ENCODE results near the gene ABCD1. TPM values are rescaled to one million over a fixed set of nuclear protein-coding genes. Genes with fewer than 3 reads are reported as not detected.
"Not testable (repeated sequence)": the region's sequence is repeated elsewhere in the genome, so short reads cannot be mapped to it uniquely, and the experiment has no call there.

ABCD1 gene
- total and polyA plus RNA-seq, 10 donors: 5.1 to 28.1 (median 19.6) TPM

GRCh38 chrX:153694687-153695270, 29.9 kb upstream of the ABCD1 start:
- peaks cover 0 to 2% (median 0%) of the 10 kb centered on the region in 6 donors for H3K4me1 ChIP-seq
- 72 to 88% (median 78%) methylated on average over 14 to 23 of the region's 23 CpGs; no CpG with 5 or more reads in 1 of the 5 donors for WGBS, 5 donors
- no peak for DNase-seq
- H3K4me3 ChIP-seq: no peak overlapping the region
- intact Hi-C loops (cut with DNase I; ENCODE audit: low total_unique reads): no loop called here
- no peak overlapping the region for H3K27ac ChIP-seq
- H3K9me3 ChIP-seq: no peaks in the 10 kb centered on the region
- peaks cover 0 to 7% (median 0%) of the 10 kb centered on the region in 7 donors for H3K27me3 ChIP-seq (replicated peaks in 1 of 7)
- TF ChIP-seq POLR2AphosphoS5 (IDR thresholded peaks at IDR 0.05) (no peak), POLR2A (IDR thresholded peaks at IDR 0.05) (no peak)
- TF ChIP-seq, protein P1, sequence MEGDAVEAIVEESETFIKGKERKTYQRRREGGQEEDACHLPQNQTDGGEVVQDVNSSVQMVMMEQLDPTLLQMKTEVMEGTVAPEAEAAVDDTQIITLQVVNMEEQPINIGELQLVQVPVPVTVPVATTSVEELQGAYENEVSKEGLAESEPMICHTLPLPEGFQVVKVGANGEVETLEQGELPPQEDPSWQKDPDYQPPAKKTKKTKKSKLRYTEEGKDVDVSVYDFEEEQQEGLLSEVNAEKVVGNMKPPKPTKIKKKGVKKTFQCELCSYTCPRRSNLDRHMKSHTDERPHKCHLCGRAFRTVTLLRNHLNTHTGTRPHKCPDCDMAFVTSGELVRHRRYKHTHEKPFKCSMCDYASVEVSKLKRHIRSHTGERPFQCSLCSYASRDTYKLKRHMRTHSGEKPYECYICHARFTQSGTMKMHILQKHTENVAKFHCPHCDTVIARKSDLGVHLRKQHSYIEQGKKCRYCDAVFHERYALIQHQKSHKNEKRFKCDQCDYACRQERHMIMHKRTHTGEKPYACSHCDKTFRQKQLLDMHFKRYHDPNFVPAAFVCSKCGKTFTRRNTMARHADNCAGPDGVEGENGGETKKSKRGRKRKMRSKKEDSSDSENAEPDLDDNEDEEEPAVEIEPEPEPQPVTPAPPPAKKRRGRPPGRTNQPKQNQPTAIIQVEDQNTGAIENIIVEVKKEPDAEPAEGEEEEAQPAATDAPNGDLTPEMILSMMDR (IDR thresholded peaks at IDR 0.05 in 8 of 11, conservative IDR thresholded peaks at IDR 0.05 in 3 of 11): no peak
- H3K36me3 ChIP-seq: peaks cover 0 to 56% (median 0%) of the 10 kb centered on the region in 6 donors

- DNase-seq: no peak
- peaks cover 0 to 70% (median under 1%) of the 10 kb centered on the region in 6 donors for H3K36me3 ChIP-seq
- no peak for TF ChIP-seq POLR2AphosphoS5 (IDR thresholded peaks at IDR 0.05)
- TF ChIP-seq POLR2A (IDR thresholded peaks at IDR 0.05): no peak
- TF ChIP-seq, protein P1 (IDR thresholded peaks at IDR 0.05 in 8 of 11, conservative IDR thresholded peaks at IDR 0.05 in 3 of 11): no peak
- no peaks in the 10 kb centered on the region for H3K9me3 ChIP-seq
- no peaks in the 10 kb centered on the region for H3K27me3 ChIP-seq (replicated peaks in 1 of 7)
- no peak overlapping the region for H3K4me3 ChIP-seq
- no peak overlapping the region for H3K27ac ChIP-seq
- peaks cover 0 to 6% (median 0%) of the 10 kb centered on the region in 6 donors for H3K4me1 ChIP-seq
- intact Hi-C loops (cut with DNase I; ENCODE audit: low total_unique reads): no loop called here
- WGBS, 5 donors: 78 to 96% (median 87%) methylated on average over 5 to 15 of the region's 15 CpGs
Measured at GRCh38 chrX:153696100-153696499, 28.6 kb upstream of the ABCD1 start.

DNA sequence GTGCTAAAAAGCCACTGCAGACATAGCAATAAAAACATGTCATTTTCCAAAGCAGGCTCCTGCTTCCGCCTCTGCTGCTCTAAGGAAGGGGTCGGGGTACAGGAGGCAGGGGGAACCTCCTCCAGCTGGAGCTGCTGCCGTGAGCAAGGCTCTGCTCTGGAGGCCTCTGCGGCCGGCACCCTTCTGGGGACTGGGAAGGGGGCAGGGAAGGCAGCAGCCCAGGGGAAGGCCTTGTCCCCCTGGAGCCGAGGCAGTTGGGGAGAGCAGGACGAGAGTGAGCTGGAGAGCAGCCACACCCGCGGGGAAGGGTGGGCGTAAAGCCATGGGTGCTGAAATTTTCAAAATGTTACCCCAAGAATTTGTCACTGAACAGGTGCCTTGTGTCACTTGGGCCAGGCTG, 28.1 kb upstream of the ABCD1 start:
- H3K4me1 ChIP-seq; H3K4me3 ChIP-seq; DNase-seq; H3K9me3 ChIP-seq; intact Hi-C loops (cut with DNase I; ENCODE audit: low total_unique reads); H3K27me3 ChIP-seq (replicated peaks in 1 of 7); H3K27ac ChIP-seq: not testable (repeated sequence)
- peaks cover 0 to 74% (median 5%) of the 10 kb centered on the region in 6 donors for H3K36me3 ChIP-seq
- WGBS, 5 donors: 81 to 93% (median 85%) methylated on average over 8 to 10 of the region's 10 CpGs

DNA sequence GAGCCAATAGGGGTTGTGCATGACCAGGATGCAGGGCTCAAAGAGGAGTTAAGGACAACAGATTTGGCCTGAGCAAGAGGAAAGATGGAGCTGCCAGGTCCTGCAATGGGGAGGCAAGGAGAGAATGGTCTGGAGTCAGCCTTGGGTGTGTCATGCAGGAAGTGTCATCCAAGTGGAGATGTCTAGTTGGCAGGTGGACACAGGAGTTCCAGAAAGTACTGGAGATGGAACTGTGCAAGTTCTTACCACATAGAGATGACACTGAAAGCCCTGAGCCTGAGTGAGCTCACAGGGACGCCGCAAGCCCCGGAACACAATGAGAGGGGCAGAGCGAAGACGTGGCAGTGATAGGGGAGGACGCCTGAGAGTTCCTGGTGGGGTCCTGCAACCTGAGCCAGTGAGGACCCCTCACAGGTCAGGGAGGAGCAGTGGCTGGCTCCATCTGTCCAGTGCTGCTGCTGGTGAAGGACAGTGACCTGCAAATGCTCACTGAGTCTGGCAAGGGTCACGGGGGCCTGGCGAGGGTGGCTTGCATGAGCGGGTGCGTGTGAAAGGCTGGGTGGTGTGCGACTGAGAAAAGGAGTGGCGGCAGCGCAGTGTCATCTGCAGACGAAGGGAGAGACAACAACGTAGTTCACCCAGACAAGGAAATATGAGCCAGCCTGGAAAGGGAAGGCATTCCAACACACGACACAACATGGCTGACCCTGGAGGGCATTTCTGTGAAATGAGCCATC, 27.5 kb upstream of the ABCD1 start:
- H3K4me3 ChIP-seq; H3K27me3 ChIP-seq (replicated peaks in 1 of 7); intact Hi-C loops (cut with DNase I; ENCODE audit: low total_unique reads); H3K9me3 ChIP-seq; H3K27ac ChIP-seq; DNase-seq; H3K4me1 ChIP-seq: not testable (repeated sequence)
- WGBS, 5 donors: 91 to 97% (median 94%) methylated on average over 9 to 16 of the region's 16 CpGs
- H3K36me3 ChIP-seq: peaks cover 0 to 80% (median 9%) of the 10 kb centered on the region in 6 donors
